Esophagus muscularis mucosa (tissue), 4 donors: ENCODE measurements around the gene PTPRN2.

Experiments used
- EP300 ChIP-seq: sonication (generic); formaldehyde crosslinking; IDR thresholded peaks from one replicate; pipeline ENCODE4 v1.6.1; 2017; ENCODE audit warnings: antibody characterized with exemption
- POLR2A ChIP-seq: fragments of 450-650 bp; IDR thresholded peaks from one replicate; pipeline ENCODE4 v1.6.1; 2017; ENCODE audit warnings: antibody characterized with exemption, moderate library complexity, mild to moderate bottlenecking, low read depth
- POLR2AphosphoS5 ChIP-seq, 2 donors: sonication (generic); formaldehyde crosslinking; IDR thresholded peaks; one replicate each; pipeline ENCODE4 v1.6.1; 2017; ENCODE audit warnings: antibody characterized with exemption in 2 of 2
- TF ChIP-seq, protein P1 (sequence below), 3 experiments: fragments of 200-600 bp in 2 of 3; fragments of 450-650 bp in 1 of 3; sonication (generic) in 2 of 3; IDR thresholded peaks; one replicate each; pipeline ENCODE4 v1.5.1; 2017 to 2019; ENCODE audit warnings: antibody characterized with exemption in 3 of 3, mild to moderate bottlenecking in 2 of 3, moderate library complexity in 1 of 3

DNA sequence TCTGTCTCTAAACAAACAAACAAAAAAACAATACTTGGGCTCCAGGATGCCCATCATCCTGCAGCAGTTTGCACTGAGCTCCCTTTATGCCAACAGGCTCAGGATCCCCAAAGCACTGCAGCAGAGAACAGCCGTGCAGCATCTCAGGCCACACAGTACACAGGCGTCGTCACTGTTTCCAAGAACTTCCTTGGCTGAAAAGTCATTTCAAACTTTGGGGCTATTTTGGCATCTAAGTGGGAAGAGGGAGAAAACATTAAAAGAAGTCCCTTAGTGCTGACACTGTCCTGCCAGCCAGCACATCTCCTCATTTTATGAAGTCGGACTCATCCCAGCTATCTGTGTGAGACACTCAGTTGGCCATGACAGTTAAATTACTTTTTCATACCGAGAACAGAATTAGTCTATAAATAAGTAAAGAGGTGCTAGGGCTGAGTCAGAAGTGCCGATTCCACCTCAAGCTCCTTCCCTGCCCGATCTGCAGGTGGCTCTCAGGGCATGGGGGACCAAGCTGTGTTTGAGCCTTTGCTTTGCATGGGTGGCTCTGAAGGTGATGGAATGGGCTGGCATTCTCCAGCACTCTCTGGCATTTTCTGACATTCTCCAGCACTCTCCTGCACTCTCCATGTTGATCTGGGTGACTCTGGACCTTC lies 68.5 kb downstream of the PTPRN2 start:
- TF ChIP-seq, protein P1, sequence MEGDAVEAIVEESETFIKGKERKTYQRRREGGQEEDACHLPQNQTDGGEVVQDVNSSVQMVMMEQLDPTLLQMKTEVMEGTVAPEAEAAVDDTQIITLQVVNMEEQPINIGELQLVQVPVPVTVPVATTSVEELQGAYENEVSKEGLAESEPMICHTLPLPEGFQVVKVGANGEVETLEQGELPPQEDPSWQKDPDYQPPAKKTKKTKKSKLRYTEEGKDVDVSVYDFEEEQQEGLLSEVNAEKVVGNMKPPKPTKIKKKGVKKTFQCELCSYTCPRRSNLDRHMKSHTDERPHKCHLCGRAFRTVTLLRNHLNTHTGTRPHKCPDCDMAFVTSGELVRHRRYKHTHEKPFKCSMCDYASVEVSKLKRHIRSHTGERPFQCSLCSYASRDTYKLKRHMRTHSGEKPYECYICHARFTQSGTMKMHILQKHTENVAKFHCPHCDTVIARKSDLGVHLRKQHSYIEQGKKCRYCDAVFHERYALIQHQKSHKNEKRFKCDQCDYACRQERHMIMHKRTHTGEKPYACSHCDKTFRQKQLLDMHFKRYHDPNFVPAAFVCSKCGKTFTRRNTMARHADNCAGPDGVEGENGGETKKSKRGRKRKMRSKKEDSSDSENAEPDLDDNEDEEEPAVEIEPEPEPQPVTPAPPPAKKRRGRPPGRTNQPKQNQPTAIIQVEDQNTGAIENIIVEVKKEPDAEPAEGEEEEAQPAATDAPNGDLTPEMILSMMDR (IDR thresholded peaks at IDR 0.05): no peak
- TF ChIP-seq POLR2AphosphoS5 (IDR thresholded peaks at IDR 0.05) (no peak), POLR2A (no peak), EP300 (no peak)
